Right kidney (tissue), 1 donor: Measurements from ENCODE around the gene PDXDC1.
"Not testable (repeated sequence)": the region's sequence is repeated elsewhere in the genome, so short reads cannot be mapped to it uniquely, and the experiment has no call there.

Experiments
- DNase-seq: peaks from one replicate; pipeline ENCODE4 v3.0.0-alpha.2; 2016

PDXDC1 gene

GRCh38 chr16:15012941-15013340, 38.1 kb downstream of the PDXDC1 start:
- not testable (repeated sequence) for DNase-seq

GRCh38 chr16:15015671-15016070, 40.8 kb downstream of the PDXDC1 start:
- not testable (repeated sequence) for DNase-seq

GRCh38 chr16:15016354-15016753, 41.5 kb downstream of the PDXDC1 start:
- DNase-seq: not testable (repeated sequence)

- DNase-seq: not testable (repeated sequence)
Observed at GRCh38 chr16:15016951-15017580, 42.2 kb downstream of the PDXDC1 start.

- not testable (repeated sequence) for DNase-seq
Observed at GRCh38 chr16:15021429-15021828, 46.6 kb downstream of the PDXDC1 start.

GRCh38 chr16:15022194-15022593, 47.4 kb downstream of the PDXDC1 start:
- not testable (repeated sequence) for DNase-seq

GRCh38 chr16:15023381-15024077, 48.7 kb downstream of the PDXDC1 start:
- DNase-seq: not testable (repeated sequence)

- not testable (repeated sequence) for DNase-seq
Observed at GRCh38 chr16:15024858-15025199, 50.0 kb downstream of the PDXDC1 start.

- not testable (repeated sequence) for DNase-seq
Observed at GRCh38 chr16:15025234-15025951, 50.6 kb downstream of the PDXDC1 start.

- not testable (repeated sequence) for DNase-seq
Observed at GRCh38 chr16:15027051-15027450, 52.2 kb downstream of the PDXDC1 start.

GRCh38 chr16:15027503-15028344, 52.9 kb downstream of the PDXDC1 start:
- DNase-seq: not testable (repeated sequence)

GRCh38 chr16:15028345-15028715, 53.5 kb downstream of the PDXDC1 start:
- DNase-seq: not testable (repeated sequence)

- not testable (repeated sequence) for DNase-seq
Observed at GRCh38 chr16:15028801-15029698, 54.2 kb downstream of the PDXDC1 start.

GRCh38 chr16:15029749-15030148, 54.9 kb downstream of the PDXDC1 start:
- DNase-seq: not testable (repeated sequence)

- DNase-seq: no peak
Observed at GRCh38 chr16:15031179-15031578, 56.4 kb downstream of the PDXDC1 start.

GRCh38 chr16:15031586-15031985, 56.8 kb downstream of the PDXDC1 start:
- DNase-seq: no peak

GRCh38 chr16:15032547-15033308, 57.9 kb downstream of the PDXDC1 start:
- no peak for DNase-seq

- DNase-seq: no peak
Observed at GRCh38 chr16:15033309-15033707, 58.5 kb downstream of the PDXDC1 start.

- no peak for DNase-seq
Observed at GRCh38 chr16:15034266-15035162, 59.7 kb downstream of the PDXDC1 start.
